IMR-90 (cell line): Measurements from ENCODE around the gene PCNX4. TPM values are rescaled to one million over a fixed set of nuclear protein-coding genes. Genes with fewer than 3 reads are reported as not detected.

Experiments
- ATAC-seq: fragments of 200-7000 bp; cut with Tn5 transposase; 2 replicates; pipeline ENCODE4 v1.9.1; 2020; ENCODE audit warnings: low read depth, mild to moderate bottlenecking, moderate library complexity
- BruUV-seq: library from RNA; stranded (reverse); fragments of 400-500 nt; replicated peaks from 2 replicates; lab custom pipeline; 2021; lab: Mats Ljungman, UMichigan
- CTCF ChIA-PET: fragments of 300-600 bp; formaldehyde crosslinking; extraction: SDS; loops from one replicate; lab custom pipeline; 2021; ENCODE audit warnings: antibody characterized with exemption; lab: Yijun Ruan, JAX
- POLR2A ChIA-PET: fragments of 300-600 bp; sonication (Branson Sonifier 250); formaldehyde crosslinking; loops from one replicate; lab custom pipeline; 2022; ENCODE audit warnings: antibody characterized with exemption; ENCODE audit not compliant: unreplicated experiment; lab: Charles Lee
- DNase-seq: peaks from one replicate; pipeline ENCODE4 v3.0.0; 2013
- H2AFZ ChIP-seq: replicated peaks from 2 replicates; pipeline ENCODE3; 2013; ENCODE audit warnings: low read length, mild to moderate bottlenecking; ENCODE audit not compliant: poor library complexity
- H2AK5ac ChIP-seq: 2 replicates; pipeline ENCODE4 v1.6.1; 2013; ENCODE audit warnings: low read depth, low read length, inconsistent platforms
- H2AK9ac ChIP-seq: replicated peaks from 2 replicates; pipeline ENCODE3; 2013; ENCODE audit warnings: mild to moderate bottlenecking, low read depth, low read length, moderate library complexity; ENCODE audit not compliant: poor library complexity
- H2BK120ac ChIP-seq: 2 replicates; pipeline ENCODE4 v1.6.1; 2013; ENCODE audit warnings: low read depth, low read length, inconsistent platforms
- H2BK15ac ChIP-seq: 3 replicates; pipeline ENCODE4 v1.6.1; 2013; ENCODE audit warnings: low read depth, low read length, inconsistent platforms
- H2BK20ac ChIP-seq: 2 replicates; pipeline ENCODE4 v1.6.1; 2013; ENCODE audit warnings: low read depth, mild to moderate bottlenecking, inconsistent platforms, low read length, moderate library complexity
- H2BK5ac ChIP-seq: 2 replicates; pipeline ENCODE4 v1.6.1; 2013; ENCODE audit warnings: mild to moderate bottlenecking, low read depth, low read length, inconsistent platforms; ENCODE audit not compliant: poor library complexity, severe bottlenecking
- H3K14ac ChIP-seq: replicated peaks from 2 replicates; pipeline ENCODE4 v1.6.1; 2013; ENCODE audit warnings: low read depth, low read length, inconsistent platforms
- H3K18ac ChIP-seq: 2 replicates; pipeline ENCODE4 v1.6.1; 2013; ENCODE audit warnings: low read depth, low read length, control low read depth
- H3K23ac ChIP-seq: 2 replicates; pipeline ENCODE4 v1.6.1; 2013; ENCODE audit warnings: low read depth, low read length, inconsistent platforms
- H3K27ac ChIP-seq: 2 replicates; pipeline ENCODE4 v1.5.1; 2013; ENCODE audit warnings: mild to moderate bottlenecking, control low read depth, low read length; ENCODE audit not compliant: insufficient read depth
- H3K27me3 ChIP-seq: 2 replicates; pipeline ENCODE4 v1.6.1; 2013; ENCODE audit warnings: low read length; ENCODE audit not compliant: control insufficient read depth, insufficient read depth
- H3K36me3 ChIP-seq: 2 replicates; pipeline ENCODE4 v1.6.1; 2013; ENCODE audit warnings: low read length, mixed read lengths; ENCODE audit not compliant: control insufficient read depth, insufficient read depth
- H3K4ac ChIP-seq: 2 replicates; pipeline ENCODE4 v1.6.1; 2013; ENCODE audit warnings: low read depth, low read length, inconsistent platforms
- H3K4me1 ChIP-seq: 2 replicates; pipeline ENCODE4 v1.6.1; 2013; ENCODE audit warnings: low read length, mixed read lengths; ENCODE audit not compliant: control insufficient read depth, insufficient read depth
- H3K4me2 ChIP-seq: 2 replicates; pipeline ENCODE4 v1.6.1; 2013; ENCODE audit warnings: low read depth, mild to moderate bottlenecking, control low read depth, low read length, moderate library complexity
- H3K4me3 ChIP-seq: 2 replicates; pipeline ENCODE4 v1.5.1; 2013; ENCODE audit warnings: low read depth, mild to moderate bottlenecking, control low read depth, low read length, moderate library complexity; ENCODE audit not compliant: insufficient read depth
- H3K56ac ChIP-seq: 2 replicates; pipeline ENCODE4 v1.6.1; 2013; ENCODE audit warnings: low read length, inconsistent platforms; ENCODE audit not compliant: insufficient read depth; ENCODE audit errors: extremely low read depth
- H3K79me1 ChIP-seq, 2 experiments: 2 replicates each; pipeline ENCODE4 v1.6.1; 2013; ENCODE audit warnings: low read length in 2 of 2, inconsistent platforms in 1 of 2, low read depth in 1 of 2
- H3K9ac ChIP-seq: 2 replicates; pipeline ENCODE4 v1.6.1; 2013; ENCODE audit warnings: low read depth, low read length, control low read depth
- H3K9me1 ChIP-seq: 2 replicates; pipeline ENCODE4 v1.6.1; 2013; ENCODE audit warnings: low read length, inconsistent platforms; ENCODE audit not compliant: insufficient read depth
- H3K9me3 ChIP-seq: 2 replicates; pipeline ENCODE4 v1.6.1; 2013; ENCODE audit warnings: low read length; ENCODE audit not compliant: control insufficient read depth, insufficient read depth
- H4K20me1 ChIP-seq: 2 replicates; pipeline ENCODE4 v1.6.1; 2013; ENCODE audit warnings: low read length, inconsistent platforms; ENCODE audit not compliant: insufficient read depth
- H4K5ac ChIP-seq: 2 replicates; pipeline ENCODE4 v1.6.1; 2013; ENCODE audit warnings: mild to moderate bottlenecking, low read depth, low read length, control low read depth
- H4K8ac ChIP-seq, 2 experiments: 2 replicates each; pipeline ENCODE4 v1.6.1; 2013; ENCODE audit warnings: low read depth in 2 of 2, low read length in 2 of 2, control low read depth in 1 of 2, inconsistent platforms in 1 of 2
- H4K91ac ChIP-seq: 2 replicates; pipeline ENCODE4 v1.6.1; 2013; ENCODE audit warnings: low read depth, low read length, inconsistent platforms; ENCODE audit not compliant: insufficient read depth
- BHLHE40 ChIP-seq: fragments of 150-350 bp; IDR thresholded peaks from 2 replicates; pipeline ENCODE4 v1.6.1; 2016; ENCODE audit warnings: mild to moderate bottlenecking, low read depth, low read length
- CEBPB ChIP-seq: IDR thresholded peaks from 2 replicates; pipeline ENCODE4 v1.6.1; 2012; ENCODE audit warnings: low read depth, low read length, improper control_type of control experiment
- CHD1 ChIP-seq: IDR thresholded peaks from 2 replicates; pipeline ENCODE4 v1.6.1; 2012; ENCODE audit warnings: low read depth, low read length, improper control_type of control experiment
- FOS ChIP-seq: fragments of 150-350 bp; IDR thresholded peaks from 2 replicates; pipeline ENCODE4 v1.6.1; 2016; ENCODE audit warnings: low read depth, low read length
- MAFK ChIP-seq: IDR thresholded peaks from 2 replicates; pipeline ENCODE4 v1.6.1; 2012; ENCODE audit warnings: low read depth, low read length, improper control_type of control experiment
- MAZ ChIP-seq: IDR thresholded peaks from 2 replicates; pipeline ENCODE4 v1.6.1; 2012; ENCODE audit warnings: low read depth, mild to moderate bottlenecking, low read length, improper control_type of control experiment, moderate library complexity, borderline replicate concordance
- NFE2L2 ChIP-seq: fragments of 150-350 bp; IDR thresholded peaks from 2 replicates; pipeline ENCODE4 v1.6.1; 2016; ENCODE audit warnings: low read depth, mild to moderate bottlenecking, low read length
- POLR2A ChIP-seq: IDR thresholded peaks from 2 replicates; pipeline ENCODE4 v1.6.1; 2012; ENCODE audit warnings: mild to moderate bottlenecking, low read depth, low read length
- RCOR1 ChIP-seq: IDR thresholded peaks from 2 replicates; pipeline ENCODE4 v1.6.1; 2012; ENCODE audit warnings: mild to moderate bottlenecking, low read length, improper control_type of control experiment; ENCODE audit not compliant: insufficient replicate concordance
- RFX5 ChIP-seq: IDR thresholded peaks from 2 replicates; pipeline ENCODE4 v1.8.0; 2012; ENCODE audit warnings: low read depth, mild to moderate bottlenecking, low read length, moderate library complexity
- SMC3 ChIP-seq: fragments of 150-350 bp; IDR thresholded peaks from 2 replicates; pipeline ENCODE4 v1.6.1; 2016; ENCODE audit warnings: low read depth, mild to moderate bottlenecking, antibody characterized with exemption, low read length, moderate library complexity
- USF2 ChIP-seq: fragments of 150-350 bp; IDR thresholded peaks from 2 replicates; pipeline ENCODE4 v1.6.1; 2017; ENCODE audit warnings: mild to moderate bottlenecking, antibody characterized with exemption, low read length, low read depth
- WGBS, 2 experiments: methylation state at CpG; one replicate each; pipeline versions ENCODE4 v1.1.5 to v1.1.7; 2013; ENCODE audit warnings: missing lambda C conversion rate in 2 of 2; ENCODE audit not compliant: insufficient read length in 1 of 2; ENCODE audit errors: extremely low coverage in 2 of 2; 5-methylcytosine and 5-hydroxymethylcytosine counted together
- dilution Hi-C: fragments of 300-500 bp; cut with HindIII; formaldehyde crosslinking; loops from one replicate; pipeline ENCODE4 v1.14.3; 2018; ENCODE audit warnings: low sequenced_read_pairs; ENCODE audit not compliant: unreplicated experiment
- in situ Hi-C: fragments of 300-500 bp; cut with MboI; formaldehyde crosslinking; loops from 3 replicates; pipeline ENCODE4 v1.14.3; 2019; ENCODE audit warnings: low sequenced_read_pairs, inconsistent platforms, mixed read lengths
- intact Hi-C: fragments of 100-400 bp; cut with micrococcal nuclease; formaldehyde crosslinking; loops from 2 replicates; pipeline ENCODE4 v1.10.0; 2022
- polyA plus RNA-seq, 3 experiments: library from polyadenylated mRNA; depleted of rRNA; stranded (reverse); fragments of >200 nt; gene quantifications; 2 replicates each; pipeline ENCODE4 v1.2.3, GENCODE V29; 2012; ENCODE audit warnings: low replicate concordance in 1 of 3
- total RNA-seq: library from RNA; depleted of rRNA; stranded (reverse); fragments of >200 nt; gene quantifications from 2 replicates; pipeline ENCODE4 v1.2.3, GENCODE V29; 2012
- TF ChIP-seq, protein P1 (sequence below): conservative IDR thresholded peaks from 2 replicates; pipeline ENCODE4 v1.5.1; 2012; ENCODE audit warnings: mild to moderate bottlenecking, low read depth, low read length, improper control_type of control experiment

Gene PCNX4
- total and polyA plus RNA-seq, 2 of the 4 experiments (the other 2 are of a cell fraction): 55.4 to 128 TPM

DNA sequence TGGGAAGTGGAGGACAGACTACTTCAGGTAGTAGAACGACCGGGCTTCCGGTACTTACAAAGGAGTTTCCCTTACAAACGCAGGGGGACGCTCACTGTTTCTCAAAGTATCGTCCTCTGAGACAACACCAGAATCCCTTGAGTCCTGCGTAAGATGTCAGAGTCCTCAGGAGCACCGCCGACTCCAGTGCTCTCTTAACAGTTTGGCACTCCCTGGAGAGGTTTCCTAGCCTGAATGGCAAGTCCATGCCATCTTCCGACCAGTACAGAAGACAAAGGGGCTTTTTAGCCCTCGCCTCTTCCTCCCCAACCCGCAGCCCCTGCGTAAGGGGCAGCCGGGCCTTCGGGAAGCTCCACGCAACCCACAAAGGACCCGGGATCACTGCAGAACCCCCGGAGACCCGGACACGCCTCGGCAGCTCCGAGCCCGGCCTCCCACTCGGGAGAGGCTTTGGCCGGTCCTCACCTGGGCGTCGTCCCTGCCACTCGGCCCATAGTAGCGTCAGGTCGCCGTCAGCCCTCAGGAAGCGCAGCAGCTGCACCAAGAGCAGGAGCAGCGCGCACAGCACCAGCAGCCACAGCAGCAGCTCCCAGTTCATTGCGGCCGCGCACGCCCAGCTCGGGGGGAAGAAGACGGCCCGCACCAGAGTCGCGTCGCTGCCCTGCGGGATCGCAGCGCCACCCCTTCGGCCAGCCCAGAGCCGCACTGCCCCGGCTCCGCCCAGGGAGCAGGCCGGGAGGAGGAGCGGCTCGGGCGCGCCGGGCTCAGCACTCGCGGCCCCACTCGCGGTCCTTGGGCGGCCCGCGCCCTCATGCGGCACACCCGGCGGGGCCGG is 73.2 kb downstream of the PCNX4 start, which contains the start of gene DHRS7:
Gene DHRS7 (minus strand): TSS at position 687 of the 835 bp plus-strand sequence. CDS start 89 bp downstream, at position 598.
- peak within 1 kb of the TSS; percentile 61 for H3K18ac ChIP-seq
- H4K20me1 ChIP-seq: no peaks in the 10 kb centered on the region
- H4K8ac ChIP-seq: peak within 1 kb of the TSS; percentile 46 to 90
- H3K23ac ChIP-seq: peak within 1 kb of the TSS; percentile 68
- ATAC-seq: peak; percentile 99
- in situ Hi-C loops (loop anchor here (5.0 kb wide), 1 partner anchor 73 kb away; the partner anchor contains the start of gene PCNX4), intact Hi-C loops (loop anchor here (1.0 kb wide), 3 partner anchors 74 to 200 kb away; partner anchors contain the start of gene PCNX4), dilution Hi-C loops (no loop called here)
- H3K4me3 ChIP-seq: peak within 1 kb of the TSS; percentile 98
- H2BK15ac ChIP-seq: 0 out of 3 replicates have a peak within 1 kb of the TSS, but pooled peaks have one; percentile 28
- H3K36me3 ChIP-seq: peaks cover 3% of the 10 kb centered on the region; the same call in 1 of the 2 replicates
- peak within 1 kb of the TSS; percentile 53 for H2AK9ac ChIP-seq
- POLR2A ChIA-PET: interaction anchor here (0.7 to 1.3 kb wide), 3 partner anchors 38 to 96 kb away, joined by 3 to 5 read pairs (median 4); no protein-coding TSS in a partner anchor
- DNase-seq: peak; percentile 71
- peak within 1 kb of the TSS; percentile 71 for H3K56ac ChIP-seq
- peak within 1 kb of the TSS; percentile 66 for H4K5ac ChIP-seq
- BruUV-seq: no TSS peak
- H2BK20ac ChIP-seq: peak within 1 kb of the TSS; percentile 38; the same call in 1 of the 2 replicates
- H4K91ac ChIP-seq: peak within 1 kb of the TSS; percentile 60
- peak within 1 kb of the TSS; percentile 83 for H3K4me2 ChIP-seq
- peak within 1 kb of the TSS; percentile 87 for H3K9ac ChIP-seq
- H3K4ac ChIP-seq: peak within 1 kb of the TSS; percentile 55
- H3K4me1 ChIP-seq: peaks cover 6% of the 10 kb centered on the region
- H2BK120ac ChIP-seq: peak within 1 kb of the TSS; percentile 64
- H2BK5ac ChIP-seq: peak within 1 kb of the TSS; percentile 84
- H2AK5ac ChIP-seq: peak within 1 kb of the TSS; percentile 65; the same call in 1 of the 2 replicates
- H3K79me1 ChIP-seq: peaks cover 12 to 31% of the 10 kb centered on the region in 2 experiments
- peaks cover 5% of the 10 kb centered on the region; the same call in 1 of the 2 replicates for H3K9me1 ChIP-seq
- peak within 1 kb of the TSS; percentile 98 for H2AFZ ChIP-seq
- 0% methylated on average over 27 of the region's 68 CpGs; no CpG with 5 or more reads in 1 of the 2 experiments for WGBS, 2 experiments
- H3K14ac ChIP-seq: peak within 1 kb of the TSS; percentile 77
- no peaks in the 10 kb centered on the region for H3K9me3 ChIP-seq
- no peaks in the 10 kb centered on the region for H3K27me3 ChIP-seq
- CTCF ChIA-PET: interaction anchor here (0.9 to 1.9 kb wide), 6 partner anchors 79 to 1133 kb away, joined by 3 to 11 read pairs (median 4); no protein-coding TSS in a partner anchor
- peak within 1 kb of the TSS; percentile 82 for H3K27ac ChIP-seq
- peak; percentile 69 for TF ChIP-seq POLR2A
- TF ChIP-seq FOS: no peak
- TF ChIP-seq MAZ: peak; percentile 51; the same call in 1 of the 2 replicates
- peak; percentile 10; the same call in 1 of the 2 replicates for TF ChIP-seq BHLHE40
- no peak for TF ChIP-seq RCOR1
- no peak for TF ChIP-seq CHD1
- TF ChIP-seq USF2: no peak
- TF ChIP-seq SMC3: peak; percentile 35; the same call in 1 of the 2 replicates
- no peak for TF ChIP-seq MAFK
- TF ChIP-seq RFX5: no peak
- TF ChIP-seq CEBPB: no peak
- TF ChIP-seq, protein P1, sequence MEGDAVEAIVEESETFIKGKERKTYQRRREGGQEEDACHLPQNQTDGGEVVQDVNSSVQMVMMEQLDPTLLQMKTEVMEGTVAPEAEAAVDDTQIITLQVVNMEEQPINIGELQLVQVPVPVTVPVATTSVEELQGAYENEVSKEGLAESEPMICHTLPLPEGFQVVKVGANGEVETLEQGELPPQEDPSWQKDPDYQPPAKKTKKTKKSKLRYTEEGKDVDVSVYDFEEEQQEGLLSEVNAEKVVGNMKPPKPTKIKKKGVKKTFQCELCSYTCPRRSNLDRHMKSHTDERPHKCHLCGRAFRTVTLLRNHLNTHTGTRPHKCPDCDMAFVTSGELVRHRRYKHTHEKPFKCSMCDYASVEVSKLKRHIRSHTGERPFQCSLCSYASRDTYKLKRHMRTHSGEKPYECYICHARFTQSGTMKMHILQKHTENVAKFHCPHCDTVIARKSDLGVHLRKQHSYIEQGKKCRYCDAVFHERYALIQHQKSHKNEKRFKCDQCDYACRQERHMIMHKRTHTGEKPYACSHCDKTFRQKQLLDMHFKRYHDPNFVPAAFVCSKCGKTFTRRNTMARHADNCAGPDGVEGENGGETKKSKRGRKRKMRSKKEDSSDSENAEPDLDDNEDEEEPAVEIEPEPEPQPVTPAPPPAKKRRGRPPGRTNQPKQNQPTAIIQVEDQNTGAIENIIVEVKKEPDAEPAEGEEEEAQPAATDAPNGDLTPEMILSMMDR: peak; percentile 49
- TF ChIP-seq NFE2L2: no peak
